SH-SY5Y (cell line): Measurements from ENCODE around the gene SLC38A2.

ENCODE experiments used
- GATA2 ChIP-seq: IDR thresholded peaks from 2 replicates; pipeline ENCODE4 v1.6.1; 2011; ENCODE audit warnings: mild to moderate bottlenecking, low read depth, low read length
- GATA3 ChIP-seq: IDR thresholded peaks from 2 replicates; pipeline ENCODE4 v1.6.1; 2011; ENCODE audit warnings: low read depth, mild to moderate bottlenecking, low read length, moderate library complexity

GRCh38 chr12:46390881-46391280 is 18.3 kb upstream of the SLC38A2 start:
- TF ChIP-seq GATA2 (no peak), GATA3 (no peak)
